Astrocyte of the hippocampus (primary cell): ENCODE data around the gene ACBD6.

Experiments
- DNase-seq: peaks from one replicate; pipeline ENCODE4 v3.0.0; 2011; ENCODE audit warnings: low read depth, low spot score

Gene ACBD6

GRCh38 chr1:180243517-180244221 is 258.7 kb downstream of the ACBD6 start:
- DNase-seq, result no peak

- DNase-seq, result peak; percentile 53
Measured at GRCh38 chr1:180241716-180242544, 260.4 kb downstream of the ACBD6 start.

GRCh38 chr1:180239145-180240096 is 263.0 kb downstream of the ACBD6 start:
- no peak for DNase-seq

- DNase-seq, result no peak
Measured at GRCh38 chr1:180238675-180239074, 263.7 kb downstream of the ACBD6 start.
